HepG2 (cell line): ENCODE measurements around the gene MGAT5. TPM values are rescaled to one million over a fixed set of nuclear protein-coding genes. Genes with fewer than 3 reads are reported as not detected.

Experiments used
- ATAD3A ChIP-seq: sonication (generic); formaldehyde crosslinking; IDR thresholded peaks from 2 replicates; pipeline ENCODE4 v1.4.0; 2020; ENCODE audit warnings: missing genetic modification reagents
- CTCF ChIP-seq: sonication (generic); formaldehyde crosslinking; IDR thresholded peaks from 2 replicates; pipeline ENCODE4 v1.5.0; 2020; ENCODE audit warnings: mild to moderate bottlenecking, missing genetic modification reagents, moderate library complexity
- HNRNPL ChIP-seq: fragments of 200-400 bp; formaldehyde crosslinking; IDR thresholded peaks from 2 replicates; pipeline ENCODE4 v1.6.1; 2017; ENCODE audit warnings: mild to moderate bottlenecking, low read depth, low read length
- MIER2 ChIP-seq: IDR thresholded peaks from 2 replicates; pipeline ENCODE4 v1.6.1; 2016; ENCODE audit warnings: missing biosample characterization, missing genetic modification reagents
- MLXIP ChIP-seq: sonication (generic); formaldehyde crosslinking; IDR thresholded peaks from 2 replicates; pipeline ENCODE4 v1.9.0; 2021; ENCODE audit warnings: missing genetic modification reagents, borderline replicate concordance
- MNT ChIP-seq: fragments of 450-650 bp; IDR thresholded peaks from 2 replicates; pipeline ENCODE4 v1.6.1; 2016
- MZF1 ChIP-seq: sonication (generic); formaldehyde crosslinking; IDR thresholded peaks from 2 replicates; pipeline ENCODE4 v1.8.1; 2023; ENCODE audit warnings: mild to moderate bottlenecking, missing genetic modification reagents, borderline replicate concordance
- NRL ChIP-seq: sonication (generic); formaldehyde crosslinking; IDR thresholded peaks from 2 replicates; pipeline ENCODE4 v1.5.0; 2020; ENCODE audit warnings: missing genetic modification reagents, mild to moderate bottlenecking, moderate library complexity, borderline replicate concordance
- PRMT3 ChIP-seq: sonication (generic); formaldehyde crosslinking; IDR thresholded peaks from 2 replicates; pipeline ENCODE4 v1.8.1; 2022; ENCODE audit warnings: low read depth, mild to moderate bottlenecking, moderate library complexity, missing genetic modification reagents, borderline replicate concordance
- SALL1 ChIP-seq: sonication (generic); formaldehyde crosslinking; IDR thresholded peaks from 2 replicates; pipeline ENCODE4 v1.8.0; 2022; ENCODE audit warnings: mild to moderate bottlenecking, missing genetic modification reagents
- SCMH1 ChIP-seq: sonication (generic); formaldehyde crosslinking; IDR thresholded peaks from 2 replicates; pipeline ENCODE4 v1.9.0; 2021; ENCODE audit warnings: missing genetic modification reagents, mild to moderate bottlenecking, borderline replicate concordance
- SIX4 ChIP-seq: sonication (generic); formaldehyde crosslinking; IDR thresholded peaks from 2 replicates; pipeline ENCODE4 v1.4.0; 2020; ENCODE audit warnings: missing genetic modification reagents
- SOX13 ChIP-seq, 3 experiments: fragments of 450-650 bp in 1 of 3; sonication (generic) in 1 of 3; formaldehyde crosslinking in 1 of 3; IDR thresholded peaks in 2 of 3; conservative IDR thresholded peaks in 1 of 3; 2 replicates each; pipeline versions ENCODE4 v1.5.0 to v1.6.1; 2016 to 2020; ENCODE audit warnings: antibody characterized with exemption in 1 of 3, mild to moderate bottlenecking in 1 of 3, missing compliant biosample characterization in 1 of 3, missing genetic modification reagents in 1 of 3, moderate library complexity in 1 of 3
- SUZ12 ChIP-seq: fragments of 150-350 bp; IDR thresholded peaks from 2 replicates; pipeline ENCODE4 v1.6.1; 2014; ENCODE audit warnings: low read depth, low read length
- TARDBP ChIP-seq: sonication (generic); formaldehyde crosslinking; IDR thresholded peaks from 2 replicates; pipeline ENCODE4 v1.8.0; 2022; ENCODE audit warnings: mild to moderate bottlenecking, missing genetic modification reagents
- THYN1 ChIP-seq: sonication (generic); formaldehyde crosslinking; IDR thresholded peaks from 2 replicates; pipeline ENCODE4 v1.8.1; 2023; ENCODE audit warnings: low read depth, mild to moderate bottlenecking, moderate library complexity, missing genetic modification reagents, borderline replicate concordance
- TIGD3 ChIP-seq: sonication (generic); formaldehyde crosslinking; IDR thresholded peaks from 2 replicates; pipeline ENCODE4 v1.5.1; 2020; ENCODE audit warnings: mild to moderate bottlenecking, missing genetic modification reagents, borderline replicate concordance
- YY1 ChIP-seq: IDR thresholded peaks from 2 replicates; pipeline ENCODE4 v1.6.1; 2011; ENCODE audit warnings: low read length, low read depth, moderate library complexity, mild to moderate bottlenecking; ENCODE audit not compliant: insufficient read depth, insufficient replicate concordance
- ZBTB8A ChIP-seq: sonication (generic); formaldehyde crosslinking; IDR thresholded peaks from 2 replicates; pipeline ENCODE4 v1.4.0; 2020; ENCODE audit warnings: mild to moderate bottlenecking, low read depth, missing genetic modification reagents, borderline replicate concordance
- ZMYM3 ChIP-seq: sonication (generic); formaldehyde crosslinking; IDR thresholded peaks from 2 replicates; pipeline ENCODE4 v1.5.1; 2020; ENCODE audit warnings: mild to moderate bottlenecking, missing genetic modification reagents
- ZNF160 ChIP-seq: sonication (generic); formaldehyde crosslinking; IDR thresholded peaks from 2 replicates; pipeline ENCODE4 v1.8.0; 2022; ENCODE audit warnings: mild to moderate bottlenecking, inconsistent platforms, missing genetic modification reagents
- ZNF430 ChIP-seq: sonication (generic); formaldehyde crosslinking; IDR thresholded peaks from 2 replicates; pipeline ENCODE4 v1.9.0; 2021; ENCODE audit warnings: mild to moderate bottlenecking, missing genetic modification reagents
- ZNF709 ChIP-seq: sonication (generic); formaldehyde crosslinking; IDR thresholded peaks from 2 replicates; pipeline ENCODE4 v1.5.0; 2020; ENCODE audit warnings: mild to moderate bottlenecking, missing genetic modification reagents
- polyA plus RNA-seq, 8 experiments: library from polyadenylated mRNA; depleted of rRNA in 3 of 8; stranded (reverse) in 7 of 8; unstranded in 1 of 8; fragments of >200 nt; fragmentation: Illumina TruSeq in 4 of 8; extraction: Trizol in 4 of 8; gene quantifications; 2 replicates each; pipeline versions ENCODE4 v1.2.1 to v1.2.3, GENCODE V29; 2011 to 2016; ENCODE audit warnings: low read depth in 4 of 8, missing spikeins in 1 of 8, mixed read lengths in 1 of 8; ENCODE audit not compliant: insufficient read depth in 1 of 8
- total RNA-seq, 5 experiments: library from RNA; depleted of rRNA; stranded (reverse); fragments of >200 nt; fragmentation: Illumina TruSeq; extraction: Trizol; gene quantifications; 2 replicates each; pipeline ENCODE4 v1.2.3, GENCODE V29; 2016; ENCODE audit warnings: low read depth in 1 of 5

Gene MGAT5
- total and polyA plus RNA-seq, 2 of the 13 experiments (the other 11 are each of a cell fraction or from before 2014, with no cell fraction given) = 33.1 to 60.2 TPM

GRCh38 chr2:134460583-134460998, 206.7 kb downstream of the MGAT5 start (continued):
- TF ChIP-seq SCMH1 (CRISPR knock-in tag) (no peak), MZF1 (CRISPR knock-in tag) (no peak), TARDBP (CRISPR knock-in tag) (no peak; the same call in 1 of the 2 replicates), CTCF (CRISPR knock-in tag) (peak; percentile 97), MLXIP (CRISPR knock-in tag) (no peak), SIX4 (no peak), ZNF709 (CRISPR knock-in tag) (no peak), PRMT3 (CRISPR knock-in tag) (no peak), THYN1 (CRISPR knock-in tag) (no peak), MNT (no peak), ATAD3A (CRISPR knock-in tag) (no peak), TIGD3 (CRISPR knock-in tag) (no peak), ZNF430 (CRISPR knock-in tag) (no peak), ZMYM3 (CRISPR knock-in tag) (no peak), NRL (no peak), ZBTB8A (no peak), SUZ12 (no peak), SALL1 (CRISPR knock-in tag) (peak; percentile 56; the same call in 1 of the 2 replicates), MIER2 (CRISPR knock-in tag) (no peak), SOX13 (IDR thresholded peaks at IDR 0.05) (no peak), SOX13 (CRISPR knock-in tag; conservative IDR thresholded peaks at IDR 0.05 in 1 of 2, IDR thresholded peaks at IDR 0.05 in 1 of 2) (no peak), HNRNPL (0 out of 2 replicates have a peak, but pooled peaks have one; percentile 38), YY1 (no peak), ZNF160 (CRISPR knock-in tag) (0 out of 2 replicates have a peak, but pooled peaks have one; percentile 47)
